ENCODE results near the gene DHDDS.

The DHDDS gene

DNA sequence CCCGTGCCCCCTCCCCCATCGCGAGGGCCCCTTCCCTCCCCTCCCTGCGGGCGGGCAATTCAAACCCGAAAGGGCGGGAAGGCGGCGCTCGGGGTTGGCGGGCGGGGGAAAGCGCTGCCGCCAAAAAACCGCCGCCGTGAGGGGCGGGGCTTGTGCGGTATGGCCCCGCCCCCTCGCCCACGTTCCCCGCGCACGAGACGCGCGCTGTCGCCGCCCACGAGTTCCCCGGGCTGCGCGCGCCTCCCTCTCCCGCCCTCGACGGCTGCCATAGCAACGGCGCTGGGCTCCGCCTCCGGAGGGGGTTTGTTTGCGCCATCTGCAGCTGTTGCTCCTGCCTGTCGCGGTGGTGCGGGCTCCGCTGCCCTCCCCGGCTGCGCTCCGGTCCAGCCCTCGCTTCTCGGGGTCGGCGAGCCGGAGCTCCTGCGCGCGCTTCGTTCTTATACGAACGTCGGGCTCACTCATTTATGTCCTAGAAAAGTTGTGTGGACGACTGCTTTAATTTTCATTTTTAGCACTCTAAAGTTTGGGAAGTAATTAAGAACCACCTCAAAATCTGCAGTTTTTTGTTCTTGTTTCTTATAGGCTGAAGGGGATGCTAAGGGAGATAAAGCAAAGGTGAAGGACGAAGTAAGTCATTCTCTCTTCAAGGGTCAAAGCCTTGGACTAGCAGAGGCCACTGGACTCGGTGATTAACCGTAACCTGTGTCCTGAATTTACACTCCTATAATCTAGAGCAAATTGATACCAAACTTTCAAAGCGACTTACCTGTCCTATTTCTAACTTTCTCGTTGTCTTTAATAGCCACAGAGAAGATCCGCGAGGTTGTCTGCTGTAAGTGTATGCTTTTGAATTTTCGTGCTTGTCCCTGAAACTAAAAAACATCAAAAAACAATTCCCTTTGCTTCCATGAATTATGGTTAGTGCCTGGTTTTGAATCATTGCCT lies 41.1 kb downstream of the DHDDS start:
- Histone ChIP-seq H3K4me3 (peak overlapping the region; percentile 91), H3K27me3 (ENCODE audit: low read depth) (no peaks in the 10 kb centered on the region), H3K36me3 (replicated peaks) (peaks cover 66% of the 10 kb centered on the region), H3K4me1 (peaks cover 34% of the 10 kb centered on the region), H3K9me3 (no peaks in the 10 kb centered on the region)
- in situ Hi-C loops (cut with MboI; ENCODE audit: low sequenced_read_pairs), result no loop called here
- peak; percentile 78 to 94 for DNase-seq (ENCODE audit: low spot score in 2 of 2)

DNA sequence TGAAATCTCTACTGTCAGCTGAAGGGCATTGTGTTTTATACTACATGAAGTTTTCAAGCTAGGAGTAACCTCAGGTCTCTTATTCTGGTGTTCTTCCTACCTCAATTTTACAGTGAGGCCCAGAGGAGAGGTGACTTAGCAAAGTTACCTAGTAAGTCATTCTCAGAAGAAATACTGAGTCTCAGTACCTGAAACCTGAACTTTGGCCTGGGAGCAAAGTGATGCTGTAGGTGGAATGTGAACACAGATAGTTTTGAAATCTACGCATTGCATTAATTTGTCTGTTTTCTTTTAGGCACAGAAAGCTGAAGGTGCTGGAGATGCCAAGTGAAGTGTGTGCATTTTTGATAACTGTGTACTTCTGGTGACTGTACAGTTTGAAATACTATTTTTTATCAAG lies 42.7 kb downstream of the DHDDS start:
- Histone ChIP-seq H3K4me3 (no peak overlapping the region), H3K36me3 (replicated peaks) (peaks cover 63% of the 10 kb centered on the region)
- in situ Hi-C loops (cut with MboI; ENCODE audit: low sequenced_read_pairs), result no loop called here

DNA sequence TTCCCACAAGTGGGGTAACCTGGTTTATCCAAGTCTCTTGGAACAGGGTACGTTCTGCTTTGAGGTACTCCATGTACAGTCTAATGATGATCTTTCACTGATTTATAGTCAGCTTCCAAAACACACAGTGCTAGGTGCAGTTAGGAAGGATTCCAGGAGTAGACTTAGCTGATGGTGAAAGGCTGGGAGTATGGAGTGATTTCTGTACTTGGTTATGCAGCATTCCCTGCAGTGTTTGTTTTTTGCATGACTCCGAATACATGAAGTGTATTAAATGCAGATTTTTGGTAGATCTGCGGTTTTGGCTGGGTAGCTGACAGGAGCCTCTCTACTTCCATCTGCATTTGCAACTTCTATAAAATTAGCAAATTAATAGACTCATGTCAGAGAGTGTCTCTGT lies 43.9 kb downstream of the DHDDS start:
- Histone ChIP-seq H3K36me3 (replicated peaks) (peaks cover 62% of the 10 kb centered on the region), H3K4me1 (peaks cover 24% of the 10 kb centered on the region), H3K4me3 (no peak overlapping the region), H3K27me3 (ENCODE audit: low read depth) (no peaks in the 10 kb centered on the region), H3K9me3 (no peaks in the 10 kb centered on the region)
- in situ Hi-C loops (cut with MboI; ENCODE audit: low sequenced_read_pairs), result no loop called here
- no peak for DNase-seq (ENCODE audit: low spot score in 2 of 2)

More for the DNA sequence above, 42.7 kb downstream of the DHDDS start:
- Histone ChIP-seq H3K9me3 (no peaks in the 10 kb centered on the region), H3K27me3 (ENCODE audit: low read depth) (no peaks in the 10 kb centered on the region), H3K4me1 (peaks cover 32% of the 10 kb centered on the region)
- no peak for DNase-seq (ENCODE audit: low spot score in 2 of 2)

DNA sequence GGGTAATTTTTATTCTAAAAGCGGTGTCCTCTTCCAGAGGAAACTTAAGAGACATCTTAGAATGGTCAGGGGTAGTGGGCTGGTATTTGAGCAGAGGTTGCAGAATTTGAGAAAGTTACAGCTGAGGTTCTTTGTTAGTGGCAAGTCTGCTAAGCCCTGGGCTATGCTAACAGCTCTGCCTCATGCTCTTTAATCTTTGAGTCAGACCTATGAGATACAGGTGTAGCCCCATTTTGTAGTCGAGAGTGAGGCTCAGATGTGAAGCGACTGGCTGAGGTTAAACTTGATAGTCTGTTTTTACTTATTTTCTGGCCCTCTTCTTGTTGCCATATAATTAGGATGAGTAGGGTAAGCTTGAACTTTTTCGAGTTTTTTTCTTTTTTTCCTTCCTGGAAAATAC lies 44.8 kb downstream of the DHDDS start:
- in situ Hi-C loops (cut with MboI; ENCODE audit: low sequenced_read_pairs), result no loop called here

DNA sequence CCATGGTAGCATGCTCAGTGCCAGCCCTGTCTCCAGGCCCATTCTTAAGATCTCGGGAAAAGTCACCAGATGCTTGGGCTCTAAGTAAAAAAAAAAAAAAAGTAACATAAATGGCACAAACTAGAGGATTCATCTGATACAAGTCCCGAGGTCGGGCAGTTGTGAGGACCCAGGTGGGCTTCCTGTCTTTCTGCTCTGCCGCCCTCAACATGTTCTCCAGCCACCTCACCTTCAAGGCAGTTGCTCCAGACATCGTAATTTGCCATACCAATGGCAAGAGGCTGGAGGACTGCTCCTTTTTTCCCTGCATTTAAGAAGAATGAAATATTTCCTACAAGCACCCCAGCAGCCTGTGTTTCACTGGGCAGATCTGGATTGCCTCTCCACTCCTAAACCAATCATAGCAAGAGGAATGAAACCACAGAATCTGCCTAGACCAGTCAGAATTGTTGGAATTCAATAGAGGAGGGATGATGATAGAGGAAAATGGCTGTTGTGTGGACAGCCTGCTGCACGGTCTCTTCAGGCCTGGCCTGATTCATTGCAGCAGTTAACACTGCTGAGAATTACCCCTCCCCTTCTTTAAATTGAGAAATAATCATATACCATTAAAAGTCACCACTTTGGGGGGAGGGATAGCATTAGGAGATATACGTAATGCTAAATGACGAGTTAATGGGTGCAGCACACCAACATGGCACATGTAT lies 45.5 kb downstream of the DHDDS start:
- Histone ChIP-seq H3K4me1 (peaks cover 17% of the 10 kb centered on the region), H3K27me3 (ENCODE audit: low read depth) (no peaks in the 10 kb centered on the region), H3K9me3 (no peaks in the 10 kb centered on the region), H3K36me3 (replicated peaks) (peaks cover 59% of the 10 kb centered on the region), H3K4me3 (no peak overlapping the region)
- in situ Hi-C loops (cut with MboI; ENCODE audit: low sequenced_read_pairs), result no loop called here
- DNase-seq (ENCODE audit: low spot score in 2 of 2), result no peak

More for the DNA sequence above, 44.8 kb downstream of the DHDDS start:
- peaks cover 17% of the 10 kb centered on the region for H3K4me1 ChIP-seq
- no peaks in the 10 kb centered on the region for H3K9me3 ChIP-seq
- H3K36me3 ChIP-seq (replicated peaks), result peaks cover 62% of the 10 kb centered on the region
- H3K27me3 ChIP-seq (ENCODE audit: low read depth), result no peaks in the 10 kb centered on the region
- no peak for DNase-seq (ENCODE audit: low spot score in 2 of 2)
- H3K4me3 ChIP-seq, result no peak overlapping the region

DNA sequence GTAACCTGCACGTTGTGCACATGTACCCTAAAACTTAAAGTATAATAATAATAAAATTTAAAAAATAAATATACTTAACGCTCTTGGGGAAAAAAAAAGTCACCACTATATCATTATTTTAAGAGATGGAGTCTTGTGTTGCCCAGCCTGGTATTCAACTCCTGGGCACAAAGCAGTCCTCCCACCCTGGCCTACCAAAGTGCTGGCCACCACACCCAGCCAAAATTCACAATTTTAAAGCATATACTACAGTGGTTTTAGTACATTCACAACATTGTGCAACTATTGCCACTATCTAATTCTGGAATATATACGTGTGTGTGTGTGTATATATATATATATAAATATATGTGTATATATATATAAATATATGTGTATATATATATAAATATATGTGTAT lies 46.0 kb downstream of the DHDDS start:
- Histone ChIP-seq H3K4me3 (no peak overlapping the region), H3K27me3 (ENCODE audit: low read depth) (no peaks in the 10 kb centered on the region), H3K4me1 (peaks cover 17% of the 10 kb centered on the region), H3K9me3 (no peaks in the 10 kb centered on the region), H3K36me3 (replicated peaks) (peaks cover 56% of the 10 kb centered on the region)
- in situ Hi-C loops (cut with MboI; ENCODE audit: low sequenced_read_pairs), result no loop called here
- no peak for DNase-seq (ENCODE audit: low spot score in 2 of 2)

DNA sequence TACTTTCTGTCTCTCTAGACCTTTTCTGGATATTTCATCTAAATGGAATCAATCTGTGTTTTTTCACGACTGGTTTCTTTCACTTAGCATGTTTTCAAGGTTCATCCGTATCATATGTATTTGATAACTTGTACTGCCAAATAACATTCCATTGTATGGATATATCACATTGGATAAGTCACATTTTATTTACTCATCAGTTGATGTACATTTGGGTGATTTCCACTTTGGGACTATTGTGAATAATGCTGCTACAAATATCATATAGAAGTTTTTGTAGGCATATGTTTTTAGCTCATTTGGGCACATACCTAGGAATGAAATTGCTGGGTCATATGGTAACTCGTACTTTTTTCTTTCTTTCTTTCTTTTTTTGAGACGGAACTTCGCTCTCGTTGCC lies 46.9 kb downstream of the DHDDS start:
- no peak for DNase-seq (ENCODE audit: low spot score in 2 of 2)
- no peaks in the 10 kb centered on the region for H3K27me3 ChIP-seq (ENCODE audit: low read depth)
- in situ Hi-C loops (cut with MboI; ENCODE audit: low sequenced_read_pairs), result no loop called here
- peaks cover 47% of the 10 kb centered on the region for H3K36me3 ChIP-seq (replicated peaks)
- no peaks in the 10 kb centered on the region for H3K9me3 ChIP-seq
- no peak overlapping the region for H3K4me3 ChIP-seq
- peaks cover 9% of the 10 kb centered on the region for H3K4me1 ChIP-seq

DNA sequence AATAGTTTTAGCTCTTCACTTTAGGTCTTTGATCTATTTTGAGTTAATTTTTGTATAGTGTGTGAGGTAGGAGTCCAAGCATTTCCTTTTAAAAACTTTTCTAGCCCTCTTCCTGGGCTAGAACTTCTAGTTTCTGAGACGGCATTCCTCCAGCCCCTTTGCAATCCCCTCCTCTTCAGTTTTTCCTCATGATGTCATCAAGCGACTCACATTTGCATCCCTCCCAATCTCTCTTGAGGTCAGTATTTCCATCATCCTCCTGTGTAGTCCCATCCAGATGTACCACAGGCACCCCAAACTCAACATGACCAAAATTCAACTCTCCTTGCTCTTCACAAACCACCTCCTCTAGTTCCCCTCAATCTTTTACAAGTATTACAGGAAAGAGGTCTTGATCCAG lies 50.8 kb downstream of the DHDDS start:
- Histone ChIP-seq H3K36me3 (replicated peaks) (peaks cover 10% of the 10 kb centered on the region), H3K4me3 (no peak overlapping the region), H3K9me3 (no peaks in the 10 kb centered on the region), H3K27me3 (ENCODE audit: low read depth) (no peaks in the 10 kb centered on the region), H3K4me1 (no peaks in the 10 kb centered on the region)
- in situ Hi-C loops (cut with MboI; ENCODE audit: low sequenced_read_pairs), result no loop called here
- no peak for DNase-seq (ENCODE audit: low spot score in 2 of 2)

DNA sequence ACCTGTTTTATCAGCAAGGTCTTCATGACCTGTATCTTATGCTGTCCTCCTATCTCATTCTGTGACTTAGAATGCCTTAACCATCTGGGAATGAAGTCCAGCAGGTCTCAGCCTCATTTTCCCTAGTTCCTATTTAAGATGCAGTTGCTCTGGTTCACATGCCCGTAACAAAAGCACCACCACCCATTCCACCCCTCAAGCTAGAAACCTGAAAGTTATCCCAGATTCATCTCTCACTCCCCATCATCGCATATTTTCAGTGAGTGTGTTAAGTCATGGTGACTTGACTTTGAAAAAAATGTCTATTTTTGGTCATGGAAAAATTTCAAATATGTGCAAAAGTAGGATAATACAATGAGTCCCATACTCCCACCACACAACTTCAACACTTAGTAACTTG lies 51.9 kb downstream of the DHDDS start:
- no peak overlapping the region for H3K4me3 ChIP-seq
- no peaks in the 10 kb centered on the region for H3K4me1 ChIP-seq
- DNase-seq (ENCODE audit: low spot score in 2 of 2), result no peak
- H3K36me3 ChIP-seq (replicated peaks), result peaks cover 5% of the 10 kb centered on the region
- in situ Hi-C loops (cut with MboI; ENCODE audit: low sequenced_read_pairs), result no loop called here
- H3K27me3 ChIP-seq (ENCODE audit: low read depth), result no peaks in the 10 kb centered on the region
- no peaks in the 10 kb centered on the region for H3K9me3 ChIP-seq

DNA sequence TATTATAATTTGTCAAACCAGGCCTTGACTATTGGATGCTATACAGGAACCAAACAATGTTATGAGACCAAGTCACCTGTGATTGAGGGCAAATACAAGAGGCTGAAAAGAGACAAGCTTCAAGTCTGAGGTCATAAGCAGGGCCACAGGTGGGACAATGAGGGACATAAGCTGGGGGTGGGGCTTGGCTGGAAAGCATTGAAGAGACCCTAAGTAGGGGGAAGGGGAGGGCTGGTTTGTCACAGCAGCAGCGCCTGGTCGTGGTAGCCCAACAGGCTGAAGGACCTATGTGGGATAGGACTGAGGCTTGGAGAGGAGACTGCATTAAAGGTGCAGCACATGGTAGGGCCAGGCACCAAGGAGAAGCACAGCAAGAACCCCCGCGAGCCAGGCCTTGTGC lies 58.0 kb downstream of the DHDDS start:
- Histone ChIP-seq H3K4me3 (no peak overlapping the region), H3K27me3 (ENCODE audit: low read depth) (no peaks in the 10 kb centered on the region), H3K36me3 (replicated peaks) (no peaks in the 10 kb centered on the region), H3K4me1 (no peaks in the 10 kb centered on the region), H3K9me3 (no peaks in the 10 kb centered on the region)
- in situ Hi-C loops (cut with MboI; ENCODE audit: low sequenced_read_pairs), result no loop called here
- no peak for DNase-seq (ENCODE audit: low spot score in 2 of 2)

DNA sequence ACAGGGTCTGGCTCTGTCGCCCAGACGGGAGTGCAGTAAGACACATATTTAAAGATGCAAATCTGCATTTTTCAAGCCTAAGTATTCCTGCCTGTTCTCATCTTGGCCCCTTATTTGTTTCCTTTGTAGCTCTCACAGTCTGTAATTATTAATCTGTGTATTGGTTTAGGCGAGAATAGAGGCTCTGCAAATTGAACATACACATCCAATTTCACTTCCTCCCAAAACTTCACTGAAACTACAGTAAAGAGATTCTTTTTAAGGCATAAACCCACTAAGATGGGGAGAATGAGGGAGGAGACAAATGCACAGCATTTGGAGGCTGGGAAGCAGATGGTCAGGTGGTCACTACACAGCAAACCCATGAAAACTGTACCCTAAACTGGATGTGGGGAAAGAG lies 61.1 kb downstream of the DHDDS start:
- Histone ChIP-seq H3K27me3 (ENCODE audit: low read depth) (no peaks in the 10 kb centered on the region), H3K4me1 (no peaks in the 10 kb centered on the region), H3K4me3 (no peak overlapping the region), H3K36me3 (replicated peaks) (no peaks in the 10 kb centered on the region), H3K9me3 (no peaks in the 10 kb centered on the region)
- in situ Hi-C loops (cut with MboI; ENCODE audit: low sequenced_read_pairs), result no loop called here
- DNase-seq (ENCODE audit: low spot score in 2 of 2), result no peak

DNA sequence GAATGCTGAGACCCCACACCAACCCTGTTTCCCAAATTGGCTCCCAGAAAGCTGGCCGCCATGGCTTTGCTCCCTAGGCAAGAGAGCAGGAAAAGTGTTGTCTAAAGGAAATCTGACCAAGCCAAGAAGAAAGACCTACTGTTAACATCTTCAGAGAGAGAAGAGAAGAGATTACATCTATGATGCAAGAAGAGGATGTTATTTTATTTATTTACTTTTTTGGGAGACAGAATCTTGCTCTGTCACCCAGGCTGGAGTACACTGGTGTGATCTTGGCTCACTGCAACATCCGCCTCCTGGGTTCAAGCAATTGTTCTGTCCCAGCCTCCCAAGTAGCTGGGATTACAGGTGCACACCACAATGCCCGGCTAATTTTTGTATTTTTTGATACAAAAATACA lies 61.8 kb downstream of the DHDDS start:
- in situ Hi-C loops (cut with MboI; ENCODE audit: low sequenced_read_pairs), result no loop called here

DNA sequence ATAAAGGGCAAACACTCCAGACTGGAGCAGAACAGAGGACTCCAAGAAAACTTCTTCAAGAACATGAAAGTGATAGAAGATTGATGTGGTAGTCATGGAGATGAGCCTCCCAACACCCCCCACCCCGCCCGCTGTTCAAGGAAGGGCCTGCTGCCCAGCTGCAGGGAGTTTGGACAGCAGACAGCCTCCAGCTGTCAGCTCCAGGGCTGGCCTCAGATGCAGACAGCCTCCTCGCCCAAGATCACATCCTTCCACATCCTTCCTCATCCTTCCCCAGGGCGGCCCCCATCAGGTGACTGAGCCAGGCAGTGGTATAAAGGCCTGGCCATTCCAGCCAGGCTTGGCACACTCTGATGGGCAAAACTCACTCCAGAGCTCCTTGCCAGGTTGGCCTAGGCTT lies 64.7 kb downstream of the DHDDS start:
- Histone ChIP-seq H3K4me3 (no peak overlapping the region), H3K36me3 (replicated peaks) (no peaks in the 10 kb centered on the region), H3K27me3 (ENCODE audit: low read depth) (no peaks in the 10 kb centered on the region), H3K4me1 (peaks cover 14% of the 10 kb centered on the region), H3K9me3 (no peaks in the 10 kb centered on the region)
- in situ Hi-C loops (cut with MboI; ENCODE audit: low sequenced_read_pairs), result no loop called here
- DNase-seq (ENCODE audit: low spot score in 2 of 2), result no peak

More for the DNA sequence above, 61.8 kb downstream of the DHDDS start:
- no peak for DNase-seq (ENCODE audit: low spot score in 2 of 2)
- H3K9me3 ChIP-seq, result no peaks in the 10 kb centered on the region
- no peaks in the 10 kb centered on the region for H3K4me1 ChIP-seq
- H3K4me3 ChIP-seq, result no peak overlapping the region
- H3K36me3 ChIP-seq (replicated peaks), result no peaks in the 10 kb centered on the region
- H3K27me3 ChIP-seq (ENCODE audit: low read depth), result no peaks in the 10 kb centered on the region

DNA sequence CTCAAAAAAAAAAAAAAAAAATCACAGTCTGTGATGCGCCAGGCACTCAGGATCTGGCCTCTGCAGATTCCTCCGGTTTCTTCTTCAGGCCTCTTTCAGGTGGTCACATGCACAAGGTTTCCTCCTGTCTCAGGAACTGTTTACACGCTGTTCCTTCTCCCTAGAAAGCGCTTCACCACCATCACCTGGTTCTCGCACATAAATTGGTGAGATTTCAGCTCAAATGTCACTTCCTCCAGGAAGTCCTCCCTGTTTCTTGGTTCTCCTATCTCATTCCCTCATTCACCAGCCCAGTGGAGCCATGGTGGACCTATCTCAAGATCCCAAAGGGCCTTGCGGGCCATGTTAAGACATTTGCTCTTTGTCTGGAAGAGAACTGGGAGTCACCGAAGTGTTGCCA lies 66.8 kb downstream of the DHDDS start:
- no peak for DNase-seq (ENCODE audit: low spot score in 2 of 2)
- H3K27me3 ChIP-seq (ENCODE audit: low read depth), result no peaks in the 10 kb centered on the region
- H3K4me3 ChIP-seq, result no peak overlapping the region
- no peaks in the 10 kb centered on the region for H3K36me3 ChIP-seq (replicated peaks)
- H3K9me3 ChIP-seq, result no peaks in the 10 kb centered on the region
- peaks cover 14% of the 10 kb centered on the region for H3K4me1 ChIP-seq
- in situ Hi-C loops (cut with MboI; ENCODE audit: low sequenced_read_pairs), result no loop called here

Measured in HAP-1 (cell line).